Measurements from ENCODE around the gene UPP2. TPM values are rescaled to one million over a fixed set of nuclear protein-coding genes. Genes with fewer than 3 reads are reported as not detected.

The UPP2 gene
- total RNA-seq, 4 donors from 2014 or later: not detected

DNA sequence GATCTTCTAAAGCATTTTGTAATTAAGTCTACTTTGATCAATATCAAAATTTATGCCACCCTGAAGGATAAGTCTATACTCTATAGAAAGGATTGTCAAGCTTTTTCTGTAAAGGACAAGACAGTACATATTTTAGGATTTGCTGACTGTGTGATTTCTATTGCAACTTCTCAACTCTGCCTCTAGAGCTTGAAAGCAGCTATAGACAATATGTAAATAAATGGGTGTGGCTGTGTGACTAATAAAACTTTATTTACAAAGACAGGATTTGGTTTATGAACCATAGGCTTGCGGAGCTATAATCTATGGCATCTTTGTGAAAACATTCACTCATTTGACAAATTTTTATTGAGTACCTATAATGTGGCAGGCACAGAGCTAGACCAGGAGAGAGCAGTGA is 18.4 kb downstream of the UPP2 start:
- TF ChIP-seq, protein P1, sequence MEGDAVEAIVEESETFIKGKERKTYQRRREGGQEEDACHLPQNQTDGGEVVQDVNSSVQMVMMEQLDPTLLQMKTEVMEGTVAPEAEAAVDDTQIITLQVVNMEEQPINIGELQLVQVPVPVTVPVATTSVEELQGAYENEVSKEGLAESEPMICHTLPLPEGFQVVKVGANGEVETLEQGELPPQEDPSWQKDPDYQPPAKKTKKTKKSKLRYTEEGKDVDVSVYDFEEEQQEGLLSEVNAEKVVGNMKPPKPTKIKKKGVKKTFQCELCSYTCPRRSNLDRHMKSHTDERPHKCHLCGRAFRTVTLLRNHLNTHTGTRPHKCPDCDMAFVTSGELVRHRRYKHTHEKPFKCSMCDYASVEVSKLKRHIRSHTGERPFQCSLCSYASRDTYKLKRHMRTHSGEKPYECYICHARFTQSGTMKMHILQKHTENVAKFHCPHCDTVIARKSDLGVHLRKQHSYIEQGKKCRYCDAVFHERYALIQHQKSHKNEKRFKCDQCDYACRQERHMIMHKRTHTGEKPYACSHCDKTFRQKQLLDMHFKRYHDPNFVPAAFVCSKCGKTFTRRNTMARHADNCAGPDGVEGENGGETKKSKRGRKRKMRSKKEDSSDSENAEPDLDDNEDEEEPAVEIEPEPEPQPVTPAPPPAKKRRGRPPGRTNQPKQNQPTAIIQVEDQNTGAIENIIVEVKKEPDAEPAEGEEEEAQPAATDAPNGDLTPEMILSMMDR (IDR thresholded peaks at IDR 0.05; ENCODE audit: low read depth): no peak

DNA sequence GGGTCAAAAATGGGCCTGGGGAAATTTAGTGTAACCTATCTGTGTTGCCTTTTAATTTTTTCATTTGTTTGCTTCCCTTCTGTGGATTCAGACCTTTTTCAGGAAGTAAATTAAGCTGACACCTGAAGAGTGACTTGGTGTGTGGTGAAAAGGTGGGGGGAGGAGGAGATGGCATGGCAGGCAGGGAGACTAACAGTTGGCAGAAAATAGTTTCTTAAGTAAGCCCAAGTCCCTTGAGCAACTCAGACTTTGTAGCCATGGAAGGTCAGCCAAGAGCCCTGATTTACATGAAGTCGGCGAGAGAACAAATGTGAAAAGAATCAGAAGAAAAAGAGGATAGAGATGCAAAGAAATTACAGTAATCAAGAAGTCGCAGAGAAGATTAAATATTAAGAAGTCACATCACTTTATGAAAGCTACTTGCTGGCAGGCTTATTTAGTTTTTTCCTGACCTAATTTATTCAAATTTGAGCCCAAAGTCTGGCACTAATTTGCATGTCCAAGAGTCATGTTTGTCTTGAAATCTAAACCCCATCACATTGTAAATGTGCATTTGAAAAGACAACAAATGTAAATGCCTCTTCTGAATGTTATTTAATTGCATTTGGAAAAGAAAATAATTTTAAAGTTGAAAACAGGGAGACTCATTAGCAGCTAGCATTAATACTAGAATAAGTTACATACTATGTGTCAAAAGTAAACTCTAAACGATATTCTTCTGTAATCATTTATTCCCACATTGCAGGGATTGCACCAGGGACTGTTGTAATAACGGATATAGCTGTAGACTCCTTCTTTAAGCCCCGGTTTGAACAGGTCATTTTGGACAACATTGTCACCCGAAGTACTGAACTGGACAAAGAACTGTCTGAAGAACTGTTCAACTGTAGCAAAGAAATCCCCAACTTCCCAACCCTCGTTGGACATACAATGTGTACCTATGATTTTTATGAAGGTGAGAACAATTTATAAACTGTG is 19.3 kb downstream of the UPP2 start:
- TF ChIP-seq, protein P1 (IDR thresholded peaks at IDR 0.05; ENCODE audit: low read depth): no peak

DNA sequence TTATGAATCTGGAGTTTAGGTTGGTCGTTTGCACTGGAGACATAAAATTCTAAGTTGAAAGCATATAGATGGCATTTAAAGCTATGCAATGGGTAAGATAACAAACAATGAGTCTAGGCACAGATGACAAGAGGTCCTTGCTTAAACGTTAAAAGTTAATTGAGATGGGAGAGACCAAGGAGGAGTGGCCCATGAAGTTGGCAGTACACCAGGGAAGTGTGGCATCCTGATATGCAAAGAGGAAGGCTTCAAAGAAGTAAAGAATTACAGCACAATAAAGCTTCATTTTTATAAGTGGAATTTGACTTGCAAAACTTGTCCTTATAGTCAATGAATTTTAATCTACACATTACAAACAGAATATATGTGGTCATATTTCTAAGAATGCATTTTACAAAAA is 23.2 kb downstream of the UPP2 start:
- TF ChIP-seq, protein P1 (IDR thresholded peaks at IDR 0.05; ENCODE audit: low read depth): no peak

- TF ChIP-seq, protein P1 (IDR thresholded peaks at IDR 0.05; ENCODE audit: low read depth): no peak
These were observed 24.3 kb downstream of the UPP2 start for GRCh38 chr2:158125756-158126498.

GRCh38 chr2:158127380-158127804 is 25.7 kb downstream of the UPP2 start:
- TF ChIP-seq, protein P1 (IDR thresholded peaks at IDR 0.05; ENCODE audit: low read depth): no peak

DNA sequence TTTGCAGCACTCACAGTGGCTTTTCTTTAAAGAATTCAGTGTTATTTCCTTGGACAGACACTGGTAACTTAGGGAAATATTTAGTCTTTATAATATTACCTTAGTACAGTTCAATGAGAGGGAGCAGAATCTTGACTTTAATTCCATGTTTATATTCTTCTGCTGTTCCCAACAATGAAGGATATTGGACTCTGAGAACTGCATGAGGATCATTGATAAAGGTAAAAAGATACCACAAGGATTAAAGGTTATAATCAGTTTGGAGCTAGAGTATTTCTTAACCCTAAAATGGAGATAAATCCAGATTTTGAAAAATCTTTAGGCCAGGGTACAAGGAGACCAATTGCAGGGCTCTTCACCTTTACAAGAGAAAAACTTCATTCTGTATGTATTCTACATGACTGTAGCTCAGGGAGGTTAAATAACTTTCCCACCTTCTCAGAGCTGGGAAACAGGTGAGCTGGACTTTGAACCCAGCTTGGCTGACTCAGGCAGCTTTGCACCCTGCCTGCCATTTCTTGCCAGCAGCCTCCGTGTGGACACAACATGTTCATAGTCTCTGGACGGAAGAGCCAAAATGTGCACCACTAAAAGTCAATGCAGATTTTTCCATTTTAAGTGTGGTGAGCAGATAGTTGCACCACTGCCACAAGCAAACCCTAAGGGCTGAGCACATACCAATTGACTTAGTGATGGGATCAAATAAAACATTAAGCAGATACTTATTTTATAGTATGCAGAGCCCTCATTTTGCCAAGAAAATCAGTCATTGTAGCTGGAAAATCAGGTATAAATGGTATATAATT is 26.7 kb downstream of the UPP2 start:
- TF ChIP-seq, protein P1 (IDR thresholded peaks at IDR 0.05; ENCODE audit: low read depth): no peak
